Measurements from ENCODE around the gene PRPH.
A peak's percentile ranks its signal among the peaks of the same experiment; 100 is the strongest.

PRPH gene

DNA sequence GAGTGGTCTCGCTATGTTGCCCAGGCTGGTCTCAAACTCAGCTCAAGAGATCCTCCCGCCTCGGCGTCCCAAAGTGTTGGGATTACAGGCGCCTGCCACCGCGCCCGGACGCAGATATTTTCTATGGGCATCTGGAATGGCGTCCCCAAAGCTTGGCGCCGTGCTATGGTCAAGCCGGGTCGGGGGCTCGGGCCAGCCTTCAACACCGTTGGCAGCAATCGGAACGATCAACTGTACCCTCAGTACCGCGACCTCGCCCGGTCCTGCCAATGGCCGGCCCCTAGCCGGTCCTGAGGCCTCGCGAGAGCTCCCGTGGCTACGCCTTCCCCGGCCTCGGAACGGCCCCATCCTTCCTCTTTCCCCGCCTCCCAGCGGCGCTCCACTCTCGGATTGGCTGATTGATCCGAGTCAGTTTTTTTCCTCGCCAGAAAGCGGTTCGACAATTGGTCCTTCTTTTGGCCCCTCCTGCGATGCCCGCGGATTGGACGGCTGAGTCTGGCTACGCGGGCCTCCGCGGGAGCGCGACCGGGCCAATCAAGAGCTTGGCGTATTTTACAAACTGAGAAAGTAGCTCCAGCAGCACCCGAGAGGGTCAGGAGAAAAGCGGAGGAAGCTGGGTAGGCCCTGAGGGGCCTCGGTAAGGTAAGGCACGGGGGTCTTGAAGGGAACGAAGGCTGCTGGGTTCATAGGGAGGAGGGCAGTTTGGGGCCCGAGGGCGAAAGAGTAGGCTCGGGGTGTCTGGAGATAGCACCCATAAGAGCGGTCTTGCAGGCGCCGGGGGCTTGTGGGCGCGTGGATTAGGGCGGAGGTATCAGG is 28.0 kb downstream of the PRPH start, which contains the start of gene TROAP:
TSS of gene TROAP (plus strand) at position 548 of the 816 bp plus-strand sequence. CDS start 354 bp downstream, outside the sequence.
- peak within 1 kb of the TSS; percentile 62 for H3K4me3 ChIP-seq (ENCODE audit: insufficient read depth, low read depth, low read length, poor library complexity, severe bottlenecking)
- H3K9me3 ChIP-seq (ENCODE audit: control insufficient read depth, low read length) = no peaks in the 10 kb centered on the region
- peak within 1 kb of the TSS; percentile 50 for H3K27ac ChIP-seq (ENCODE audit: insufficient read depth, low read length, poor library complexity, severe bottlenecking)
- peaks cover 4% of the 10 kb centered on the region for H3K4me1 ChIP-seq (ENCODE audit: control insufficient read depth, insufficient read depth, low read length, poor library complexity, severe bottlenecking)
- no peaks in the 10 kb centered on the region for H3K27me3 ChIP-seq (replicated peaks; ENCODE audit: control insufficient read depth, insufficient read depth, low read length, poor library complexity, severe bottlenecking)
- H3K36me3 ChIP-seq (ENCODE audit: control insufficient read depth, insufficient read depth, low read length) = no peaks in the 10 kb centered on the region
- DNase-seq = peak; percentile 90 to 96 (median 95)

DNA sequence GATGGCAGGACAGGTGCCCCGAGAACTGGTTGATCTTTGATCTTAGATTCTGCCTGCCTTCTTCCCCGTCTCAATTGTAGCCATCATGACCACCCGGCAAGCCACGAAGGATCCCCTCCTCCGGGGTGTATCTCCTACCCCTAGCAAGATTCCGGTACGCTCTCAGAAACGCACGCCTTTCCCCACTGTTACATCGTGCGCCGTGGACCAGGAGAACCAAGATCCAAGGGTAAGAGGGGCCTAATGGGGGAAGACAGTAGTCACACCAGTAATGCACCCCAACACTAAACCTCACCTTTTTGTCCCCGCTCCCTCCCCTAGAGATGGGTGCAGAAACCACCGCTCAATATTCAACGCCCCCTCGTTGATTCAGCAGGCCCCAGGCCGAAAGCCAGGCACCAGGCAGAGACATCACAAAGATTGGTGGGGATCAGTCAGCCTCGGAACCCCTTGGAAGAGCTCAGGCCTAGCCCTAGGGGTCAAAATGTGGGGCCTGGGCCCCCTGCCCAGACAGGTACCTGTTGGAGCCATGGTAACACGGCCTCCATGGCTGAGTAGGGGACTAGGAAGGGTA is 28.7 kb downstream of the PRPH start:
- H3K27me3 ChIP-seq (replicated peaks; ENCODE audit: control insufficient read depth, insufficient read depth, low read length, poor library complexity, severe bottlenecking) = no peaks in the 10 kb centered on the region
- DNase-seq = no peak
- H3K4me1 ChIP-seq (ENCODE audit: control insufficient read depth, insufficient read depth, low read length, poor library complexity, severe bottlenecking) = peaks cover 4% of the 10 kb centered on the region
- H3K9me3 ChIP-seq (ENCODE audit: control insufficient read depth, low read length) = no peaks in the 10 kb centered on the region
- no peaks in the 10 kb centered on the region for H3K36me3 ChIP-seq (ENCODE audit: control insufficient read depth, insufficient read depth, low read length)
- peak overlapping the region; percentile 62 for H3K4me3 ChIP-seq (ENCODE audit: insufficient read depth, low read depth, low read length, poor library complexity, severe bottlenecking)
- no peak overlapping the region for H3K27ac ChIP-seq (ENCODE audit: insufficient read depth, low read length, poor library complexity, severe bottlenecking)

DNA sequence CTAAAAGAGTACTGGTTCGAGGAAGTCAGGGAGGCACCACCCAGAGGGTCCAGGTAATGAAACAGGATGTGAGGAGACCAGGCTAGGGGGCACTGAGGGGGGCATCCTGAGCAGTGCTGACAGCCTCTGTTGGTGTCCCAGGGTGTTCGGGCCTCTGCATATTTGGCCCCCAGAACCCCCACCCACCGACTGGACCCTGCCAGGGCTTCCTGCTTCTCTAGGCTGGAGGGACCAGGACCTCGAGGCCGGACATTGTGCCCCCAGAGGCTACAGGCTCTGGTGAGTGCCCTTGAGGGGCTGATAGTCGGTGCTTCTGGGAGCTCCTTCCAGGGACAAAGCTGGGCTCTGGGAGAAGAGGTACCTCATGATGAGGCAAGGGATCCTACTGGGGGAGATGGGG is 30.7 kb downstream of the PRPH start:
- no peak overlapping the region for H3K4me3 ChIP-seq (ENCODE audit: insufficient read depth, low read depth, low read length, poor library complexity, severe bottlenecking)
- no peaks in the 10 kb centered on the region for H3K36me3 ChIP-seq (ENCODE audit: control insufficient read depth, insufficient read depth, low read length)

DNA sequence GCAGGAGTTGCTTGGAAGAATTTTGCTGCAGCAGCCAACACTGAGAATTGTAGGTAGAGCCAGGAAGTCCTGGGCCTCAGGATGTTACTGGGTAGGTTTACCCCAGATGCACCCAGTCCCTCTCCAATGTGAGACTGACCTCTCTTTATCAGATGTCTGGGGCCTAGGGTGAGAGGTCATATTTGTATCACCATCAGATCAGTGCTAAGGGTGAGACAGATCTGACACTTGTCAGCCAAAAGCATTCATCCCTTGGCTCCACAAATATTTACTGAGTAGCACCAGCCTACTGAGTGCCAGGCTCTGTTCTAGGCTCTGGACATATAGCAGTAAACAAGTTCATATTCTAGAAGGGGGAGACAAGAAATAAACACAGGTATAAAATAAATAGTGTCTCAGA is 32.4 kb downstream of the PRPH start:
- Histone ChIP-seq H3K4me1 (ENCODE audit: control insufficient read depth, insufficient read depth, low read length, poor library complexity, severe bottlenecking) (peaks cover 4% of the 10 kb centered on the region), H3K27me3 (replicated peaks; ENCODE audit: control insufficient read depth, insufficient read depth, low read length, poor library complexity, severe bottlenecking) (peaks cover 3% of the 10 kb centered on the region), H3K9me3 (ENCODE audit: control insufficient read depth, low read length) (no peaks in the 10 kb centered on the region), H3K4me3 (ENCODE audit: insufficient read depth, low read depth, low read length, poor library complexity, severe bottlenecking) (no peak overlapping the region), H3K27ac (ENCODE audit: insufficient read depth, low read length, poor library complexity, severe bottlenecking) (no peak overlapping the region), H3K36me3 (ENCODE audit: control insufficient read depth, insufficient read depth, low read length) (no peaks in the 10 kb centered on the region)
- no peak for DNase-seq

More for the DNA sequence above, 30.7 kb downstream of the PRPH start:
- no peaks in the 10 kb centered on the region for H3K9me3 ChIP-seq (ENCODE audit: control insufficient read depth, low read length)
- H3K27me3 ChIP-seq (replicated peaks; ENCODE audit: control insufficient read depth, insufficient read depth, low read length, poor library complexity, severe bottlenecking) = no peaks in the 10 kb centered on the region
- peaks cover 4% of the 10 kb centered on the region for H3K4me1 ChIP-seq (ENCODE audit: control insufficient read depth, insufficient read depth, low read length, poor library complexity, severe bottlenecking)
- no peak overlapping the region for H3K27ac ChIP-seq (ENCODE audit: insufficient read depth, low read length, poor library complexity, severe bottlenecking)
- DNase-seq = no peak

DNA sequence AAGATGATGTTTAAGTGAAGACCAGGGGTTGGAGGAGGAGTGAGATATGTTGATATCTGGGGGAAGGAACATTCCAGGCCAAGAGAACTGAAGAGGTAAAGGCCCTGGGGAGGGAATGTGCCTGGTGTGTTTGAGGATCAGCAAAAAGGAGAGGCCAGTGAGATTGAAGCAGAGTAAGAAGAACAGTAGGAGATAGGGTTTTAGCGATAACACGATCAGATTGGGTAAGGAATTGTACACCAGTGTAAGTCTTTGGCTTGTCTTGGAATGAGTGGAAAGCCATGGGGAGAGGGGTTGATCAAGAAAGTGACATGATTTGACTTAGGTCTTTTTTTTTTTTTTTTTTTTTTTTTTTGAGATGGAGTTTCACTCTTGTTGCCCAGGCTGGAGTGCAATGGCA is 32.9 kb downstream of the PRPH start:
- H3K36me3 ChIP-seq (ENCODE audit: control insufficient read depth, insufficient read depth, low read length) = no peaks in the 10 kb centered on the region
- H3K27ac ChIP-seq (ENCODE audit: insufficient read depth, low read length, poor library complexity, severe bottlenecking) = no peak overlapping the region
- H3K27me3 ChIP-seq (replicated peaks; ENCODE audit: control insufficient read depth, insufficient read depth, low read length, poor library complexity, severe bottlenecking) = peaks cover 3% of the 10 kb centered on the region
- peaks cover 4% of the 10 kb centered on the region for H3K4me1 ChIP-seq (ENCODE audit: control insufficient read depth, insufficient read depth, low read length, poor library complexity, severe bottlenecking)
- no peaks in the 10 kb centered on the region for H3K9me3 ChIP-seq (ENCODE audit: control insufficient read depth, low read length)
- H3K4me3 ChIP-seq (ENCODE audit: insufficient read depth, low read depth, low read length, poor library complexity, severe bottlenecking) = no peak overlapping the region
- DNase-seq = no peak

DNA sequence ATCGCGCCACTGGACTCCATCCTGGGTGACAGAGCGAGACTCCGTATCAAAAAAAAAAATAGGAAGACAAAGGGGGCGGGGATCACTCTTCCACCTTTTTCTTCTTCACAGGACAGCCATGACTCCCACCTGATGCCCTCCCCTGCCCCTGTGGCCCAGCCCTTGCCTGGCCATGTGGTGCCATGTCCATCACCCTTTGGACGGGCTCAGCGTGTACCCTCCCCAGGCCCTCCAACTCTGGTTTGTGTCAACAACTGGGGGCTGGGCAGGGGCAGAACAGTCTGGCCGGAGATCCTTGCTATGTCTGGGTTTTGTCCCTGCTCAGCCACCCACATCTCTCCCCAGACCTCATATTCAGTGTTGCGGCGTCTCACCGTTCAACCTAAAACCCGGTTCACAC is 33.9 kb downstream of the PRPH start:
- DNase-seq = no peak
- Histone ChIP-seq H3K27ac (ENCODE audit: insufficient read depth, low read length, poor library complexity, severe bottlenecking) (no peak overlapping the region), H3K4me1 (ENCODE audit: control insufficient read depth, insufficient read depth, low read length, poor library complexity, severe bottlenecking) (no peaks in the 10 kb centered on the region), H3K4me3 (ENCODE audit: insufficient read depth, low read depth, low read length, poor library complexity, severe bottlenecking) (no peak overlapping the region), H3K36me3 (ENCODE audit: control insufficient read depth, insufficient read depth, low read length) (no peaks in the 10 kb centered on the region), H3K27me3 (replicated peaks; ENCODE audit: control insufficient read depth, insufficient read depth, low read length, poor library complexity, severe bottlenecking) (peaks cover 3% of the 10 kb centered on the region), H3K9me3 (ENCODE audit: control insufficient read depth, low read length) (no peaks in the 10 kb centered on the region)

DNA sequence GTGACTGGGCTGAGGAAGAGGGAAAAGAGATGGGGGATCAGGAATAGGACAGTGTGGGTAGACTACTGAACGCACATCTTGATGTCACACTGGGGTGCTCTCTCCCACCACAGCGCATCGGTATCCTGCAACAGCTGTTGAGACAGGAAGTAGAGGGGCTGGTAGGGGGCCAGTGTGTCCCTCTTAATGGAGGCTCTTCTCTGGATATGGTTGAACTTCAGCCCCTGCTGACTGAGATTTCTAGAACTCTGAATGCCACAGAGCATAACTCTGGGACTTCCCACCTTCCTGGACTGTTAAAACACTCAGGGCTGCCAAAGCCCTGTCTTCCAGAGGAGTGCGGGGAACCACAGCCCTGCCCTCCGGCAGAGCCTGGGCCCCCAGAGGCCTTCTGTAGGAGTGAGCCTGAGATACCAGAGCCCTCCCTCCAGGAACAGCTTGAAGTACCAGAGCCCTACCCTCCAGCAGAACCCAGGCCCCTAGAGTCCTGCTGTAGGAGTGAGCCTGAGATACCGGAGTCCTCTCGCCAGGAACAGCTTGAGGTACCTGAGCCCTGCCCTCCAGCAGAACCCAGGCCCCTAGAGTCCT is 35.2 kb downstream of the PRPH start:
- no peak for DNase-seq
- no peak overlapping the region for H3K4me3 ChIP-seq (ENCODE audit: insufficient read depth, low read depth, low read length, poor library complexity, severe bottlenecking)
- no peak overlapping the region for H3K27ac ChIP-seq (ENCODE audit: insufficient read depth, low read length, poor library complexity, severe bottlenecking)
- H3K9me3 ChIP-seq (ENCODE audit: control insufficient read depth, low read length) = no peaks in the 10 kb centered on the region
- H3K36me3 ChIP-seq (ENCODE audit: control insufficient read depth, insufficient read depth, low read length) = no peaks in the 10 kb centered on the region
- peaks cover 14% of the 10 kb centered on the region for H3K27me3 ChIP-seq (replicated peaks; ENCODE audit: control insufficient read depth, insufficient read depth, low read length, poor library complexity, severe bottlenecking)
- H3K4me1 ChIP-seq (ENCODE audit: control insufficient read depth, insufficient read depth, low read length, poor library complexity, severe bottlenecking) = no peaks in the 10 kb centered on the region

DNA sequence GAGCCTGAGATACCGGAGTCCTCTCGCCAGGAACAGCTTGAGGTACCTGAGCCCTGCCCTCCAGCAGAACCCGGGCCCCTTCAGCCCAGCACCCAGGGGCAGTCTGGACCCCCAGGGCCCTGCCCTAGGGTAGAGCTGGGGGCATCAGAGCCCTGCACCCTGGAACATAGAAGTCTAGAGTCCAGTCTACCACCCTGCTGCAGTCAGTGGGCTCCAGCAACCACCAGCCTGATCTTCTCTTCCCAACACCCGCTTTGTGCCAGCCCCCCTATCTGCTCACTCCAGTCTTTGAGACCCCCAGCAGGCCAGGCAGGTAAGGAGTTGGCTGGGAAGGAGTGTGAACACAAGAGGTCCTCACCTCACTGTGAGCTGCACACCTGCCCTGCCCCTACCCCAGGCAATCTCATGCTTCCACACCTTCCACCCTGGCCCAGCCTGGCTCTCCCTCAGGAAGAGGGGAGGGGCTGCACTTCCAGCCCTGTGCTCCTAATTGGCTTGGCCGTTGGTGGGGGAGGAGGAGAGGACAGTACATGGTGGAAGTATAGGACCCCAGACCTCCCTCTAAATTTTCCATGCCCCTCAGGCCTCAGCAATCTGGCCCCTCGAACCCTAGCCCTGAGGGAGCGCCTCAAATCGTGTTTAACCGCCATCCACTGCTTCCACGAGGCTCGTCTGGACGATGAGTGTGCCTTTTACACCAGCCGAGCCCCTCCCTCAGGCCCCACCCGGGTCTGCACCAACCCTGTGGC is 35.9 kb downstream of the PRPH start:
- H3K27me3 ChIP-seq (replicated peaks; ENCODE audit: control insufficient read depth, insufficient read depth, low read length, poor library complexity, severe bottlenecking) = peaks cover 21% of the 10 kb centered on the region
- no peaks in the 10 kb centered on the region for H3K4me1 ChIP-seq (ENCODE audit: control insufficient read depth, insufficient read depth, low read length, poor library complexity, severe bottlenecking)

DNA sequence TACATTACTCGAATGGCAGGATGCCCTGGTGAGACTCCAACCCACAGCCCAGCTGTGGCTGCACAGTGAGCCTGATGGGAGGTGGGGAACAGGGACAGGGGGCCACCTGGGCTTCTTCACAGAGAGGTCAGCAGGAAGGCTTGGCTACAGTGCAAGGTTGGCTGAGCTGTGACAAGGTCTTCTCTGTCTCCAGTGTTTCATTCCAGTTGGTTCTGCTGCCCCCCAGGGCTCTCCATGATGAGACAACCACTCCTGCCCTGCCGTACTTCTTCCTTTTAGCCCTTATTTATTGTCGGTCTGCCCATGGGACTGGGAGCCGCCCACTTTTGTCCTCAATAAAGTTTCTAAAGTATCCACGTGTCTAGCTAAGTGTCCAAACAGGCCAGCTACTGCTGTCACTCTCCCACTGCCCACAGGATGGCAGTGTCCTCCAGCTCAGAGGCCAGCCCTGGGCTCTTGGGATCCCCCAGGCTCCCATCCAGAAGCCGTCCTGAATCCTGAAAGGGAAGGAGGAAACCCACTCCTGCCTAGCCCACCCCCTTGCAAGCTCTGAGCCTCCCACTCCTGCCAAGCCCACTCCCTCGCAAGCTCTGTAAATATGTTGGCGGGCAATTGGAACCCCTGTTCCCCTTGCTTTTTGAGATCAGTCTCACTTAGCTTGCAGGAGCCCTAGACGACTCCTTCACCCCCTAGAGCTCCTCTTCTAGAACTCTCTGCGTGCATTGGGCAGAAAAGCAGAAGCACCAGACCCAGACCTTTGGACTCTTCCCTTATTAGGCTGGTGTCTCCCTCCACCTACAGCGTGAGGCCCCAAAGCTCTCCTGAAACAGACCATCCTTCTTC is 36.7 kb downstream of the PRPH start:
- H3K4me1 ChIP-seq (ENCODE audit: control insufficient read depth, insufficient read depth, low read length, poor library complexity, severe bottlenecking) = peaks cover 5% of the 10 kb centered on the region
- H3K27me3 ChIP-seq (replicated peaks; ENCODE audit: control insufficient read depth, insufficient read depth, low read length, poor library complexity, severe bottlenecking) = peaks cover 29% of the 10 kb centered on the region
- no peaks in the 10 kb centered on the region for H3K9me3 ChIP-seq (ENCODE audit: control insufficient read depth, low read length)
- no peaks in the 10 kb centered on the region for H3K36me3 ChIP-seq (ENCODE audit: control insufficient read depth, insufficient read depth, low read length)
- no peak overlapping the region for H3K27ac ChIP-seq (ENCODE audit: insufficient read depth, low read length, poor library complexity, severe bottlenecking)
- no peak for DNase-seq
- no peak overlapping the region for H3K4me3 ChIP-seq (ENCODE audit: insufficient read depth, low read depth, low read length, poor library complexity, severe bottlenecking)

More for the DNA sequence above, 35.9 kb downstream of the PRPH start:
- no peak overlapping the region for H3K4me3 ChIP-seq (ENCODE audit: insufficient read depth, low read depth, low read length, poor library complexity, severe bottlenecking)
- DNase-seq = no peak
- no peak overlapping the region for H3K27ac ChIP-seq (ENCODE audit: insufficient read depth, low read length, poor library complexity, severe bottlenecking)
- no peaks in the 10 kb centered on the region for H3K36me3 ChIP-seq (ENCODE audit: control insufficient read depth, insufficient read depth, low read length)
- H3K9me3 ChIP-seq (ENCODE audit: control insufficient read depth, low read length) = no peaks in the 10 kb centered on the region
